PFSK-1 (cell line): ENCODE results near the gene PLPPR5.

Source experiments
- FOXP2 ChIP-seq: optimal IDR thresholded peaks from 2 replicates; pipeline ENCODE3; 2011; ENCODE audit warnings: borderline replicate concordance, control low read depth, inconsistent platforms; ENCODE audit not compliant: insufficient read depth; ENCODE audit errors: extremely low read length, extremely low read depth
- POLR2AphosphoS5 ChIP-seq: IDR thresholded peaks from 2 replicates; pipeline ENCODE4 v1.6.1; 2012; ENCODE audit warnings: low read depth, mild to moderate bottlenecking, control low read depth, low read length, moderate library complexity
- SIN3A ChIP-seq: IDR thresholded peaks from 2 replicates; pipeline ENCODE4 v1.6.1; 2012; ENCODE audit warnings: mild to moderate bottlenecking, low read length, moderate library complexity, borderline replicate concordance; ENCODE audit not compliant: insufficient read depth
- TAF1 ChIP-seq: IDR thresholded peaks from 2 replicates; pipeline ENCODE4 v1.6.1; 2012; ENCODE audit warnings: low read length, control low read depth, borderline replicate concordance; ENCODE audit not compliant: insufficient read depth
- TF ChIP-seq, protein P1 (sequence below), 2 experiments: IDR thresholded peaks; 2 replicates each; pipeline versions ENCODE4 v1.6.1 to v1.8.0; 2011 to 2012; ENCODE audit warnings: low read depth in 2 of 2, low read length in 2 of 2, control low read depth in 1 of 2, inconsistent platforms in 1 of 2, mild to moderate bottlenecking in 1 of 2, moderate library complexity in 1 of 2; ENCODE audit not compliant: insufficient read depth in 1 of 2

PLPPR5 gene

GRCh38 chr1:98924977-98925376 lies 79.7 kb downstream of the PLPPR5 start:
- TF ChIP-seq, protein P1, sequence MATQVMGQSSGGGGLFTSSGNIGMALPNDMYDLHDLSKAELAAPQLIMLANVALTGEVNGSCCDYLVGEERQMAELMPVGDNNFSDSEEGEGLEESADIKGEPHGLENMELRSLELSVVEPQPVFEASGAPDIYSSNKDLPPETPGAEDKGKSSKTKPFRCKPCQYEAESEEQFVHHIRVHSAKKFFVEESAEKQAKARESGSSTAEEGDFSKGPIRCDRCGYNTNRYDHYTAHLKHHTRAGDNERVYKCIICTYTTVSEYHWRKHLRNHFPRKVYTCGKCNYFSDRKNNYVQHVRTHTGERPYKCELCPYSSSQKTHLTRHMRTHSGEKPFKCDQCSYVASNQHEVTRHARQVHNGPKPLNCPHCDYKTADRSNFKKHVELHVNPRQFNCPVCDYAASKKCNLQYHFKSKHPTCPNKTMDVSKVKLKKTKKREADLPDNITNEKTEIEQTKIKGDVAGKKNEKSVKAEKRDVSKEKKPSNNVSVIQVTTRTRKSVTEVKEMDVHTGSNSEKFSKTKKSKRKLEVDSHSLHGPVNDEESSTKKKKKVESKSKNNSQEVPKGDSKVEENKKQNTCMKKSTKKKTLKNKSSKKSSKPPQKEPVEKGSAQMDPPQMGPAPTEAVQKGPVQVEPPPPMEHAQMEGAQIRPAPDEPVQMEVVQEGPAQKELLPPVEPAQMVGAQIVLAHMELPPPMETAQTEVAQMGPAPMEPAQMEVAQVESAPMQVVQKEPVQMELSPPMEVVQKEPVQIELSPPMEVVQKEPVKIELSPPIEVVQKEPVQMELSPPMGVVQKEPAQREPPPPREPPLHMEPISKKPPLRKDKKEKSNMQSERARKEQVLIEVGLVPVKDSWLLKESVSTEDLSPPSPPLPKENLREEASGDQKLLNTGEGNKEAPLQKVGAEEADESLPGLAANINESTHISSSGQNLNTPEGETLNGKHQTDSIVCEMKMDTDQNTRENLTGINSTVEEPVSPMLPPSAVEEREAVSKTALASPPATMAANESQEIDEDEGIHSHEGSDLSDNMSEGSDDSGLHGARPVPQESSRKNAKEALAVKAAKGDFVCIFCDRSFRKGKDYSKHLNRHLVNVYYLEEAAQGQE (IDR thresholded peaks at IDR 0.05; ENCODE audit: insufficient read depth in 1 of 2, low read depth in 2 of 2, low read length in 2 of 2) = no peak
- no peak for TF ChIP-seq TAF1
- TF ChIP-seq SIN3A = no peak
- TF ChIP-seq POLR2AphosphoS5 = no peak
- TF ChIP-seq FOXP2 = no peak

GRCh38 chr1:98923667-98924066 lies 81.0 kb downstream of the PLPPR5 start:
- no peak for TF ChIP-seq POLR2AphosphoS5
- no peak for TF ChIP-seq TAF1

- TF ChIP-seq SIN3A = no peak
- TF ChIP-seq TAF1 = no peak
- TF ChIP-seq POLR2AphosphoS5 = no peak
- TF ChIP-seq FOXP2 = no peak
- TF ChIP-seq, protein P1 (IDR thresholded peaks at IDR 0.05; ENCODE audit: insufficient read depth in 1 of 2, low read depth in 2 of 2, low read length in 2 of 2) = no peak
These were observed 82.8 kb downstream of the PLPPR5 start for GRCh38 chr1:98921817-98922216.

GRCh38 chr1:98920441-98921110 lies 84.1 kb downstream of the PLPPR5 start:
- TF ChIP-seq SIN3A (no peak), POLR2AphosphoS5 (no peak), FOXP2 (no peak), TAF1 (no peak)
- TF ChIP-seq, protein P1 (IDR thresholded peaks at IDR 0.05; ENCODE audit: insufficient read depth in 1 of 2, low read depth in 2 of 2, low read length in 2 of 2) = no peak

DNA sequence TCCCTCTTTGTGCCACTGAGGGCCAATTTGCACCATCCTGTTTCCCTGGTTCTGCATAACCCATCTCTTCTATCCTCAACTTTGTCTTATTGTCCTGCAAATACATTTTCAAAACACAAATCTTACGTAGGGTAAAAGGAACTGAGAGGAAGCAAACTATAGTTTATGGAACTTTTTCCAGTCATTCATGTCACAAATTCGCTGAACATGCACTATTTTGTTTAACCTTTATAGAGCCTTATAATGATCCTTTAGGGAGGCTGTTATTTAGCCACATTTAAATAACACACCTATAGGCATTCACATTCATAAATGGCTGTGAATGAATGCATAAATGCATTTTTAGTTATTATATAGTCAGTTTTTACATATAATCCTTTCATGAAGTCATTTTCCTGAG lies 85.0 kb downstream of the PLPPR5 start:
- TF ChIP-seq FOXP2 (no peak), POLR2AphosphoS5 (no peak), SIN3A (no peak), TAF1 (no peak)
- TF ChIP-seq, protein P1 (IDR thresholded peaks at IDR 0.05; ENCODE audit: insufficient read depth in 1 of 2, low read depth in 2 of 2, low read length in 2 of 2) = no peak
